GM21381 (cell line): ENCODE data around the gene DNAJC28.
"Not testable (repeated sequence)": the region's sequence is repeated elsewhere in the genome, so short reads cannot be mapped to it uniquely, and the experiment has no call there.

ENCODE experiments used
- ATAC-seq: cut with Tn5 transposase; IDR thresholded peaks from one replicate; pipeline ENCODE4 v1.9.1; 2021; ENCODE audit warnings: mild to moderate bottlenecking, moderate library complexity; ENCODE audit not compliant: unreplicated experiment

DNAJC28 gene, protein sequence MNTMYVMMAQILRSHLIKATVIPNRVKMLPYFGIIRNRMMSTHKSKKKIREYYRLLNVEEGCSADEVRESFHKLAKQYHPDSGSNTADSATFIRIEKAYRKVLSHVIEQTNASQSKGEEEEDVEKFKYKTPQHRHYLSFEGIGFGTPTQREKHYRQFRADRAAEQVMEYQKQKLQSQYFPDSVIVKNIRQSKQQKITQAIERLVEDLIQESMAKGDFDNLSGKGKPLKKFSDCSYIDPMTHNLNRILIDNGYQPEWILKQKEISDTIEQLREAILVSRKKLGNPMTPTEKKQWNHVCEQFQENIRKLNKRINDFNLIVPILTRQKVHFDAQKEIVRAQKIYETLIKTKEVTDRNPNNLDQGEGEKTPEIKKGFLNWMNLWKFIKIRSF

GRCh38 chr21:33491373-33492102 lies at the start of gene DNAJC28:
TSS of gene DNAJC28 (minus strand) at chr21:33491716. CDS start at chr21:33489393, 2,323 bp downstream.
- peak; percentile 99 for ATAC-seq

DNA sequence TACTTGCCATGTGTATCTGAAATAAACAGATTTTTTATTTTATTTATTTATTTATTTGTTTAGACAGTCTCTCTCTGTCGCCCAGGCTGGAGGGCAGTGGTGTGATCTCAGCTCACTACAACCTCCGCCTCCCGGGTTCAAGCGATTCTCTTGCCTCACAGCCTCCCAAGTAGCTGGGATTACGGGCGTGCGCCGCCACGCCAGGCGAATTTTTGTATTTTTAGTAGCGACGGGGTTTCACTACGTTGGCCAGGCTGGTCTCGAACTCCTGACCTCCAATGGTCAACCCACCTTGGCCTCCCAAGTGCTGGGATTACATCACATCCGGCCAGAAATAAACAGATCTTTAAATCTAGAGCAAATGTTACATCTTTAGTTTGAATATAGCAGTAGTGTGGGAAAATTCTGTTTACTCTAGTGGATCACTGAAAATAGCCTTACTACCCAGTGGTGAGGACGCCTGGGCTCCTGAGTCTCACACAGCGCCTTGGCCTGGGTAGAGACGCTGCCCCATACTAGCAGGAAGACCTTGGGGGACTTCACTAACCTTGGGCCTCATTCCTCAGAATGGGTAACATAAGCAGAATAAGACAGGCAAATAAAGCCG lies 49.7 kb upstream of the DNAJC28 start:
- ATAC-seq: no peak

- ATAC-seq: no peak
These were observed 49.2 kb upstream of the DNAJC28 start for GRCh38 chr21:33540711-33541104.

GRCh38 chr21:33539616-33540015 lies 48.1 kb upstream of the DNAJC28 start:
- no peak for ATAC-seq

GRCh38 chr21:33537212-33537611 lies 45.7 kb upstream of the DNAJC28 start:
- ATAC-seq: no peak

GRCh38 chr21:33531007-33531406 lies 39.5 kb upstream of the DNAJC28 start:
- no peak for ATAC-seq

DNA sequence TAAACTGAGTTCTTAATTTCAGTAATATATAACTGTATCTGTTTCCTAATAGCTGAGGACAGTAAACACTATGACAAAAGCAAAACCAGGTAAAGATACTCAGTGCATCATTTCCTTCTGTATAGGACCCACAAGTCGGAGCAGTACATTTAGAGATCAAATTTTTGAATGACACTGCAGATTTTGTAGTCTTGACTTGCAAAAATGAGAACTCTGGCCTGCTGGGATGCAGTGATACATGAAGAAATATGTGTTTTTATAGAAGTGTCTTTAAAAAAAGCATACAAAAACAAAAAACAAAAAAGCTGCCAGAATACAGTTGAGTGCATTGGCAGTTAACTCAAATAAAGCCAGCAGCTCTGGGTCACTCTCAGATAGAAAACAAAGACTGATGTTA lies 31.4 kb upstream of the DNAJC28 start:
- no peak for ATAC-seq

DNA sequence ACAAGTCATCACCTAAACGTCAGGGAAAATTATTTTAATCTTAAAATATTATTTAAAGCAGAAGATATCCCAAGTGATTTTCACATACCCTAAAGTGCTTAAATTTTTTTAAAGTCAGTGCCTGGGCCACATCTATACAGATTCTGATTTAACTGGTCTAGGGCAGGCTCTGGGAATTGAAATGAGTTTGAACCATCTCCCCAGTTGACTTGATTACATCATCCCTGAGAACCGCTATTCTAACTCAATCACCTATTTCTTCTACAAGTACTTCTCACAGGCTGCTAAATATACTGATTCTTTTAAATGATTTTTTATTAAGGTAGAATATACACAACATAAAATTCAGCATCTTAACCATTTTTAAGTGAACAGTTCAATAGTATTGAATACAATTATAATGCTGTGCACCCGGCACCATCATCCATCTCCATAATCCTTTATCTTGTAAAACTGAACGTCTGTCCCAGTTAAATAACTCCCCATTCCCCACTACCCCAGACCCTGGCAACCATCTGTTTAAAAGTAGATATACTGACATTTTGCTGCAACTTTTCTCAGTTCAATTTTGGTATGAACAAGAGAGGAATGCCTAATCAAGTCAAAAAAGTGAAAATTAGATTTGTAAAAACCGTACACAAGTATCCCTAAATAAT lies 30.9 kb upstream of the DNAJC28 start:
- ATAC-seq: no peak

- no peak for ATAC-seq
These were observed 27.4 kb upstream of the DNAJC28 start for GRCh38 chr21:33518899-33519298.

DNA sequence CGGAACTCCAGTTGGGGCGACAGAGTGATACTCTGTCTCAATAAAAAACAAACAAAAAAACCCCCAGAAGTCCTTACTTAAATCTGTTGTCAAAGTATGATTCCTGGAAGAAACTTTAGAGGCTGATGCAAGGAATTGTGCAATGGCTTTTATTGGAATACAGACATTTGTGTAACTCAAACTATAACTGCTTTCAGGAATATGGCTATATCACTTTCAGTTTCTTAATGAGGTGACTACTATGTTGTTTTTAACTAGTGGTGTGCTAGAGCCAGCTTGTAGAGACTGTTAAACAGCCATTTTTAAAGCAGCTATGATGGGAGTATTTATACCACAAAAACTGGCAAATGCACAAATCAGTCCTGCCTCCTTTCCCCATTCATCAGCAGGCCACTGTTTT lies 22.7 kb upstream of the DNAJC28 start:
- ATAC-seq: no peak

GRCh38 chr21:33512481-33512880 lies 21.0 kb upstream of the DNAJC28 start:
- no peak for ATAC-seq

GRCh38 chr21:33511639-33512038 lies 20.1 kb upstream of the DNAJC28 start:
- no peak for ATAC-seq

GRCh38 chr21:33510826-33511225 lies 19.3 kb upstream of the DNAJC28 start:
- no peak for ATAC-seq

DNA sequence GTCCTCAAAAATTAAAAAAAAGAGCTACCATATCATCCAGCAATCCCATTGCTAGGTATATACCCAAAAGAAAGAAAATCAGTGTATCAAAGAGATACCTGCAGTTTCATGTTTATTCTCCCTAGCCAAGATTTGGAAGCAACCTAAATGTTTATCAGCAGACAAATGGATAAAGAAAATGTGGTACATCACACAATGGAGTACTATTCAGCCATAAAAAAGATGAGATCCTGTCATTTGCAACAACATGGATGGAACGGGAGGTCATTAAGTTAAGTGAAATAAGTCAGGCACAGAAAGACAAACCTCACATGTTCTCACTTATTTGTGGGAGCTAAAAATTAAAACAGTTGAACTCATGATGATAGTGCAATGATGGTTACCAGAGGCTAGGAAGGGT lies 15.5 kb upstream of the DNAJC28 start:
- ATAC-seq: not testable (repeated sequence)

DNA sequence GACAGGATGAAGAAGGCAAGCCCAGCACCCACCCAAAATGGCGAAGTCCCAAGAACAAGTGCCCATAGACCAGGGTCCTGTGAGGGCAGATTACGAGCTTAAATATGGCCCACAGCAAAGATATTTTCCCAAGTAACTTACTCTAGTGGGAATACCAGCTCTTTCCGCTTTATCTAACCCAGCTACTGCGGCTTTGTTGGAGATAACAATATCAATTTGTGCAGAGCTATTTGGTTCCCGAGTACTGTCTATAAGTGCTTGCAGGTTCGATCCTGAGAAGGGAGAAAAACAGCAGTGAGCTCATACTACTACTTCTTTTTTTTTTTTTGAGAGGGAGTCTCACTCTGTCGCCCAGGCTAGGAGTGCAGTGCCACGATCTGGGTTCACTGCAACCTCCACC lies 14.3 kb upstream of the DNAJC28 start:
- no peak for ATAC-seq

- ATAC-seq: no peak
These were observed 4.8 kb upstream of the DNAJC28 start for GRCh38 chr21:33496345-33496744.

- ATAC-seq: no peak
These were observed 4.2 kb upstream of the DNAJC28 start for GRCh38 chr21:33495743-33496142.

DNA sequence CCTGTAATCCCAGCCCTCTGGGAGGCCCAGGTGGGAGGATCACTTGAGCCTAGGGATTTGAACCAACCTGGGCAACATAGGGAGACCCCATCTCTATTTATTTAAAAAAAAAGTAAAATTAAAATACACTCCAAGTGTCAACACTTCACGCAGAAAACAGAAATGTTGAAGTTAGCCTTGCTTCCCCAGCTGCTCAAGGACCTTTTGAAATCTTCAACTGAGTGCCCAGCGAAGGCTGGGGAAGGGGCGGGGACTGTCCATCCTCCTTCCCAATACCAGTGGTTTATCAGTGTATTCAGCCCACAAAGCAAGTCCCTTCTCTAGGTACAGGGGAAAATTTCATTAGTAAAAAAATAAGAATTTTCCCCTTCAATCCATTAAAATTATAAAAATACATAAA lies 2.2 kb upstream of the DNAJC28 start:
- ATAC-seq: no peak

DNA sequence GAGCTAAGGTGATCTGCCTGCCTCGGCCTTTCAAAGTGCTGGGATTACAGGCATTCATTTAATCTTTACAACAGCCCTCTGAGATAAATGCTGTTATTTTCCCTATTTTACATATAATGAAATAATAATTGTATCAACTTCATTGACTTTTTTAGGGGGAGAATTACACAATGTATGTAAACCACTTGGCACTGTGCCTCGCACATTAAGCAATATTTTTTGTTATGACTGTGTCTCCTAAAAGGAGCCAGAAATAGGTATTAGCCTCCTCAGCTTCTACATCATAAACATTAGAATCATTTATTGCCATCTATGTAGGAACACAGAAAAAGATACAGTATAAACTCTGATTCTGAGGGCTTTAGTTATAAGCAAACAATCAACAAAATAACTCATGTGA lies 1.1 kb upstream of the DNAJC28 start:
- no peak for ATAC-seq

- ATAC-seq: no peak
These were observed 534 bp downstream of the DNAJC28 start for GRCh38 chr21:33490991-33491372.

DNA sequence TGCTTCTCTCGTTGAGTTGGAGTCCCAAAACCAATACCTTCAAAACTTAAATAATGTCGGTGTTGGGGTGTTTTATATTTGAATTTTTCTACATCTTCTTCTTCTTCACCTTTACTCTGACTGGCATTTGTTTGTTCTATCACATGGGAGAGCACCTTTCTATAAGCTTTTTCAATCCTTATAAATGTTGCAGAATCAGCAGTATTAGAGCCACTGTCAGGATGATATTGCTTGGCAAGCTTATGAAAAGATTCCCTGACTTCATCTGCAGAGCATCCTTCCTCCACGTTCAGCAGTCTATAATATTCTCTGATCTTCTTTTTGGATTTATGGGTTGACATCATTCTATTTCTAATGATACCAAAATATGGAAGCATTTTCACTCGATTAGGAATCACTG lies 2.6 kb downstream of the DNAJC28 start:
- no peak for ATAC-seq
